GM23338 (cell line): ENCODE measurements around the gene PPP5C.

Experiments used
- CREB1 ChIP-seq: fragments of 250-450 bp; sonication (Bioruptor Pico); IDR thresholded peaks from 2 replicates; pipeline ENCODE4 v1.5.0; 2020; ENCODE audit warnings: low read depth, mild to moderate bottlenecking, moderate library complexity
- CTCF ChIP-seq, 2 experiments: fragments of 200-600 bp in 1 of 2; sonication (generic) in 1 of 2; conservative IDR thresholded peaks; 2 replicates each; pipeline versions ENCODE4 v1.5.1 to v1.6.1; 2016 to 2017; ENCODE audit warnings: antibody characterized with exemption in 2 of 2, low read depth in 2 of 2, mild to moderate bottlenecking in 2 of 2, moderate library complexity in 1 of 2
- EZH2 ChIP-seq: fragments of 200-600 bp; sonication (generic); IDR thresholded peaks from one replicate; pipeline ENCODE4 v1.8.0; 2017; ENCODE audit warnings: antibody characterized with exemption, mild to moderate bottlenecking, low read depth; ENCODE audit not compliant: unreplicated experiment
- POLR2AphosphoS5 ChIP-seq: IDR thresholded peaks from 2 replicates; pipeline ENCODE4 v1.6.1; 2016; ENCODE audit warnings: antibody characterized with exemption, low read depth

- TF ChIP-seq CTCF (conservative IDR thresholded peaks at IDR 0.05; ENCODE audit: low read depth in 2 of 2) (no peak), CREB1 (CRISPR knock-in tag) (no peak), EZH2 (no peak), POLR2AphosphoS5 (no peak; the same call in 1 of the 2 replicates)
These were observed 79.2 kb downstream of the PPP5C start for GRCh38 chr19:46426035-46426505.
